ENCODE measurements around the gene MYO9A.

MYO9A gene

GRCh38 chr15:71779073-71779797 lies 338.7 kb downstream of the MYO9A start:
- DNase-seq: no peak

DNA sequence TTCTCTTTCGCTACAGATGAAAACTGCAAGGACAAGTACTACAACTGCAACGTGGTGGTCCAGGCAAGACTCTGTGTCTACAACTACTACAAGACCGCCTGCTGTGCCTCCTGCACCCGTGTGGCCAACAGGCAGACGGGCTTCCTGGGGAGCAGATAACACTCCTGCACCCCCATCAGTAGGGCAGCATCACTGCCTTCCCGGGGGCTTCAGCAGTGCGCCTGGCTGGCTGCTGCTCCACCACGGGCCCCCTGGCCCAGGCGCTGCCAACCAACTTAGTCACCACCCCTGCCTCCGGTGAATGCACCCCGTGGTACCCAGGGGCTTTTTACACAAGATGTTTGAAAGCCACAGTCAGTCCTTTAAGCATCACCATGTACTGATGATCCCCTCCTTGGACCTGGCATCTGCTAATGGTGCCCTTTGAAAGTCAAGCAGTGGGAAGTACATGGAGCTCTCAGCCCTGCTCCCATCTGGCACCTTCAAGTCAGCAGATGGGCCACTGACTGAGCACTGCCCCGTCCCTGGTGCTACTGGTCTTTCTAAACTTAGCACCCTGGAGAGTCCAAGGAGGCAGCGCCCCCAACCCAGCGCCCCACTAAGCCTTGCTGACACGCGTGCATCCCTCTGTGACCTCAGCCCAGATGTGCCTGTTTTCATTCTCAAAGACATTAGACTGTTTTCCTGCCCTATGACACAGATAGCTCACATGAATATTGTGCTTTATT lies 340.6 kb downstream of the MYO9A start:
- DNase-seq: no peak

GRCh38 chr15:71776304-71776703 lies 341.6 kb downstream of the MYO9A start:
- no peak for DNase-seq

DNA sequence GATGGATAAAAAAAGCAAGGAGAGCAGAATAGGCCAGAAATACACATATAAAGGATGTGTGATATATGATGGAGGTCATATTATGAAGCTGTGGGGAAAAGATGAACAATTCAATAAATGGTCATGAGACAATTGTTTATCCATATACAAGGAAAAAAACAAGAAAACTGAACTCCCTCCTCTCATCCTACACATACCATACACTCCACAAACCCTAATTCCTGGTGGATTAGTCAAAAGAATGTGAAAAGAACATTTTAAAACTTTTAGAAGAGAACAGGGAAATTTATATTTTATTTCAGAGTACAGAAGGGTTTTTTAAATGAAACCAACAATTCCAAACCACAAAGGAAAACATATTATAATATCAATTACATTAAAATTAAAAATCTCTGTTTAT lies 342.1 kb downstream of the MYO9A start:
- DNase-seq: no peak

GRCh38 chr15:71773206-71773859 lies 344.6 kb downstream of the MYO9A start:
- no peak for DNase-seq
